Fibroblast of villous mesenchyme (primary cell): Measurements from ENCODE around the gene NOC4L. TPM values are rescaled to one million over a fixed set of nuclear protein-coding genes. Genes with fewer than 3 reads are reported as not detected.

Experiments
- DNase-seq: peaks from one replicate; pipeline ENCODE4 v3.0.0-alpha.2; 2010; ENCODE audit warnings: low read depth
- H3K4me3 ChIP-seq: 2 replicates; pipeline ENCODE4 v1.5.1; 2011; ENCODE audit warnings: low read depth, mild to moderate bottlenecking, low read length
- total RNA-seq: library from RNA; depleted of rRNA; stranded (reverse); fragments of >200 nt; gene quantifications from 2 replicates; pipeline ENCODE4 v1.2.3, GENCODE V29; 2012
- TF ChIP-seq, protein P1 (sequence below): IDR thresholded peaks from 2 replicates; pipeline ENCODE4 v1.5.1; 2012; ENCODE audit warnings: low read depth, mild to moderate bottlenecking, low read length; ENCODE audit not compliant: insufficient read depth

Gene NOC4L
- total RNA-seq, 1 donor = 12.1 TPM

DNA sequence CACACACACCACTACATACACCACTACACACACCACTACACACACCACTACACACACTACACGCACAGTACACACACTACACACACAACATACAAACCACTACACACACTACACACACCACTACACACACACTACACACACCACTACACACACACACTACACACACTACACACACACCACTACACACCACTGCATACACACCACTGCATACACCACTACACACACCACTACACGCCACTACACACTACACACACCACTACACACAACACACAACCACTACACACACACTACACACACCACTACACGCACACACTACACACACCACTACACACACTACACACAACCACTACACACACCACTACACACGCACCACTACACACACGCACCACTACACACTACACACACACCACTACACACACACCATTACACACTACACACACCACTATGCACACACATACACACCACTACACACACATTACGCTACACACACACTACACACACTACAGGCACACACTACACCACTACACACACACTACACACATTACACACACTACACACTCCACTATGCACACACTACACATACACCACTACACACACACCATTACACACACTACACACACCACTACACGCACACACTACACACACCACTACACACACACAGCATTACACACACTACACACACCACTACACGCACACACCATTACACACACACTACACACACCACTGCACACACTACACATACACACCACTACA is 12.5 kb downstream of the NOC4L start:
- no peak for DNase-seq
- TF ChIP-seq, protein P1, sequence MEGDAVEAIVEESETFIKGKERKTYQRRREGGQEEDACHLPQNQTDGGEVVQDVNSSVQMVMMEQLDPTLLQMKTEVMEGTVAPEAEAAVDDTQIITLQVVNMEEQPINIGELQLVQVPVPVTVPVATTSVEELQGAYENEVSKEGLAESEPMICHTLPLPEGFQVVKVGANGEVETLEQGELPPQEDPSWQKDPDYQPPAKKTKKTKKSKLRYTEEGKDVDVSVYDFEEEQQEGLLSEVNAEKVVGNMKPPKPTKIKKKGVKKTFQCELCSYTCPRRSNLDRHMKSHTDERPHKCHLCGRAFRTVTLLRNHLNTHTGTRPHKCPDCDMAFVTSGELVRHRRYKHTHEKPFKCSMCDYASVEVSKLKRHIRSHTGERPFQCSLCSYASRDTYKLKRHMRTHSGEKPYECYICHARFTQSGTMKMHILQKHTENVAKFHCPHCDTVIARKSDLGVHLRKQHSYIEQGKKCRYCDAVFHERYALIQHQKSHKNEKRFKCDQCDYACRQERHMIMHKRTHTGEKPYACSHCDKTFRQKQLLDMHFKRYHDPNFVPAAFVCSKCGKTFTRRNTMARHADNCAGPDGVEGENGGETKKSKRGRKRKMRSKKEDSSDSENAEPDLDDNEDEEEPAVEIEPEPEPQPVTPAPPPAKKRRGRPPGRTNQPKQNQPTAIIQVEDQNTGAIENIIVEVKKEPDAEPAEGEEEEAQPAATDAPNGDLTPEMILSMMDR = no peak
- H3K4me3 ChIP-seq = no peak overlapping the region

DNA sequence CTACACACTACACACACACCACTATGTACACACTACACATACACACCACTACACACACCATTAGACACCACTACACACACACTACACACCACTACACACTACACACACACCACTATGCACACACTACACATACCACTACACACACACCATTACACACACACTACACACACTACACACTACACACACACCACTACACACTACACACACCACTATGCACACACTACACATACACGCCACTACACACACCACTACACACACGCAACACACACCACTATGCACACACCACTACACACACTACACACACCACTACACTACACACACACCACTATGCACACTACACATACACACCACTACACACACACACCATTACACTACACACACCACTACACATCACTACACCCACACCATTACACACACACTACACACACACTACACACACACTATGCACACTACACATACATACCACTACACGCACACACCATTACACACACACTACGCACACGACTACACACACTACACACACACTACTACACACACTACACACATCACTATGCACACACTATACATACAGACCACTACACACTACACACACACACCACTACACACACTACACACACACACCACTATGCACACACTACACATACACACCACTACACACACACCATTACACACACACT is 13.6 kb downstream of the NOC4L start:
- DNase-seq = no peak
- TF ChIP-seq, protein P1 = no peak
- no peak overlapping the region for H3K4me3 ChIP-seq

DNA sequence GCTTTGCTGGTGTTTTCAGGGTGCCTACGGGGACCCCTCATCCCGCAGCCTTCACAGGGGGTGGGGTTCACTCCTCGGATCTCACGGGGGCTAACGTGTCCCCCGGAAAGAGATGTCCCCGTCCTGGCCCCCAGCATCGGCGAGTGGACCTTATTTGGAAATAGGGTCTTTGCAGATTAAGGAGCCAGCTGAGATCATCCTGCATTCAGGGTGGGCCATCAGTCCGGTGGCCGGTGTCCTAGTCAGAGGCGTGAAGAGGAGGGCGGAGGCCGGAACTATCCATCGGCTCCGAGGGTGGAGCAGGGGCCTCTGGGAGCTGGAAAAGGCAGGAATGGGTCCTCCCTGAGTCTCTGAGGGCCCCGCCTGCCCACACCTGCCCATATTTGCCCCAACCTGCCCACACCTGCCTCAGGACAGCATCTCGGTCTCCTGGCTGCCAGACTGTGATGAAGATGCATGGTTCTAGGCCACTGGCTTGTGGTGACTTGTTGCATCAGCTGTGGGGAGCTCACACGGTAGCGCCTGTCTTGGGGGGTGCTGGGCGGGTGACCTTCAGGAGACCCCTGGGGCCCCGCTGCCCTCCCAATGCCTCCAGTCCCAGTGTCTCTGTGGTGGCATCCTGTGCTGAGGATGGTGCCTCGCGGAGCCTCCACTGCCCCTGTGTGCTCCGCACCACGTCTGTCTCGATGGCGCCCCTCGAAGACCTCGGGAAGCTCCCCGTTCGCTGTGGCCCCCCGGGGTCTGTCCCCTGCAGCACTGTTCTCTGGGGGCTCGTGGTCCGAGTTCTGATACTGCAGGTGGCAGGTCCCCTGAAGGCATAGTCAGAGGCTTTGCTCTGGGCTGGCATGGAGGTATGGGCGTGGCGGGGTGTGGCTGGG is 14.7 kb downstream of the NOC4L start:
- DNase-seq = no peak
- H3K4me3 ChIP-seq = no peak overlapping the region
- TF ChIP-seq, protein P1 = no peak

DNA sequence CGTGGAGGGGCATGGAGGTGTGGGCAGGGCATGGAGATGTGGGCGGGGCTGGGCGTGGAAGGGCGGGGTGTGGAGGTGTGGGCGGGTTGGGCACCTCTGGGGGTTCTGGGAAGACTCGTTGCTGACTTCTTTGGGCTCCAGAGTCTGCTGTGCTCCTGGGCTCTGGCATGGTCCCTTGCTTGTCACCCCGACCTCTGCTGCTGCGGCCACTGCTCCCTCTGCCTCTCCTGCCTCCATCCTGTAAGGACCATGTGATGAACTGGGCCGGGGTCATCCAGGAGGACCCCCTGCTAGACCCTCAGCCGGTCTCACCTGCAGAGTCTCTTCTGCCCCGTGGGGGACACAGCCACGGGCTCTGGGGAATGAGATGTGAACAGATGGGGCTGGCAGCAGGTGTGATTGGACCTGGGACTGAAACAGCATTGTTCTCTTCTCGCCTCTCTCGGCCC is 15.3 kb downstream of the NOC4L start:
- TF ChIP-seq, protein P1 = no peak
- H3K4me3 ChIP-seq = no peak overlapping the region
- no peak for DNase-seq

DNA sequence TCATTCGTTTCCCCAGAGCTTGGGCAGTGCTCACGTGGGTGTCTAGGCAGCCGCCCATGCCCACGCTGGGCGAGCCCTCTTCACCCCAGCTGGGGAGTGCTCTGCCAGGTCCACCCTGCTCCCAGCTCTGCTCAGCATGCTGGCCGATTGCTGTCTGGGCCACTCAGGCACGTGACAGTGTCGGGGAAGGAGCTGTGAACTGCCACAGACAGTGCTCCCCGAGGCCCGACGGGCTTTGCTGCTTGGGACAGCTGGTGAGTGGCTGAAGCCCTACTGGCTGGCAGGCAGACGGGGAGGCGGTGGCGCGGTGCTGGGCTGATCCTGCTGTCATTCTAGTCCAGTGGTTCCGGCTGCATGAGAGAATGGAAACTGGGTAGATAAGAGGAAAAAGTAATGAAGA is 15.8 kb downstream of the NOC4L start:
- TF ChIP-seq, protein P1 = no peak
- no peak for DNase-seq
- H3K4me3 ChIP-seq = no peak overlapping the region

DNA sequence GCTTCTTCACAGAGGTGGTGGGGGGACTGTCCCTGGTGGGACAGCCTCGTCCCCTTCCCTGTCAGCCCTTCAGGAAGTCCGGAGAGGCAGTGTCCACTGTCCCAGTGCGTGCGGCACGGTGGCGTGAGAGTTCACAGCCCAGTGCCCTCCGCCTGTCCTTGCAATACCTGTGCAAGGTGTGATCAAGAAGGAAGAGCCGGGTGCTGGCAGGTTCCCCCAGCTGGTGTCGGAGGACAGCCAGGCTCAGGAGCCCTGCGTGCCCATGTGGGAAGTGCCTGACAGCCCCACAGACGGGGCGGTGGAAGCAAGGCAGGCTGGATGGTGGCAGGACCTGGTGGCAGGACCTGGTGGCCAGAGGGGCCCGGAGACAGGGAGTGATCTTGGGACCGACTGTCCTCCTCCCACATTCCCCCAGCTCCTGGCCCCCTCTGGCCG is 16.4 kb downstream of the NOC4L start:
- TF ChIP-seq, protein P1 = no peak
- DNase-seq = no peak
- H3K4me3 ChIP-seq = no peak overlapping the region
